Measurements from ENCODE around the gene TRIM46.
A peak's percentile ranks its signal among the peaks of the same experiment; 100 is the strongest.

The TRIM46 gene

GRCh38 chr1:155174324-155175280, 953 bp downstream of the TRIM46 start:
- peak; percentile 42 for DNase-seq

- DNase-seq: peak; percentile 30
Observed at GRCh38 chr1:155175281-155175926, 1.8 kb downstream of the TRIM46 start.

- peak; percentile 30 for DNase-seq
Observed at GRCh38 chr1:155175927-155176371, 2.3 kb downstream of the TRIM46 start.

- peak; percentile 88 for DNase-seq
Observed at GRCh38 chr1:155176544-155177071, 3.0 kb downstream of the TRIM46 start.

- DNase-seq: peak; percentile 30
Observed at GRCh38 chr1:155177192-155177917, 3.7 kb downstream of the TRIM46 start.

GRCh38 chr1:155177918-155178281, 4.3 kb downstream of the TRIM46 start:
- DNase-seq: peak; percentile 14

- peak; percentile 28 for DNase-seq
Observed at GRCh38 chr1:155178441-155179111, 4.9 kb downstream of the TRIM46 start.

- peak; percentile 29 for DNase-seq
Observed at GRCh38 chr1:155179112-155180031, 5.7 kb downstream of the TRIM46 start.

- DNase-seq: no peak
Observed at GRCh38 chr1:155181371-155182051, 7.9 kb downstream of the TRIM46 start.

- DNase-seq: no peak
Observed at GRCh38 chr1:155182052-155182550, 8.5 kb downstream of the TRIM46 start.

GRCh38 chr1:155183775-155184221, 10.1 kb downstream of the TRIM46 start:
- no peak for DNase-seq

- no peak for DNase-seq
Observed at GRCh38 chr1:155184351-155184811, 10.7 kb downstream of the TRIM46 start.

GRCh38 chr1:155184835-155185782, 11.5 kb downstream of the TRIM46 start:
- no peak for DNase-seq

- DNase-seq: no peak
Observed at GRCh38 chr1:155185783-155186066, 12.1 kb downstream of the TRIM46 start.

- DNase-seq: no peak
Observed at GRCh38 chr1:155186067-155186793, 12.6 kb downstream of the TRIM46 start.

- no peak for DNase-seq
Observed at GRCh38 chr1:155186794-155187455, 13.3 kb downstream of the TRIM46 start.

GRCh38 chr1:155187456-155187891, 13.8 kb downstream of the TRIM46 start:
- no peak for DNase-seq

GRCh38 chr1:155188268-155188667, 14.6 kb downstream of the TRIM46 start:
- no peak for DNase-seq

Measured in activated CD4-positive, CD25-positive, alpha-beta regulatory T cell treated with anti-CD3 and anti-CD28 coated beads, Interleukin-2, amount 50 U/mL, for 72 hours (primary cell).